ENCODE data around the gene SFTPB.

SFTPB gene

GRCh38 chr2:85702172-85702571 is 34.2 kb upstream of the SFTPB start:
- DNase-seq = peak; percentile 86

GRCh38 chr2:85699325-85699724 is 31.3 kb upstream of the SFTPB start:
- DNase-seq = no peak

GRCh38 chr2:85698880-85699254 is 30.9 kb upstream of the SFTPB start:
- DNase-seq = no peak

GRCh38 chr2:85698184-85698879 is 30.3 kb upstream of the SFTPB start:
- no peak for DNase-seq

GRCh38 chr2:85697716-85698115 is 29.7 kb upstream of the SFTPB start:
- DNase-seq = no peak

- no peak for DNase-seq
Observed at GRCh38 chr2:85697096-85697495, 29.1 kb upstream of the SFTPB start.

GRCh38 chr2:85695691-85696668 is 28.0 kb upstream of the SFTPB start:
- DNase-seq = no peak

GRCh38 chr2:85695121-85695520 is 27.1 kb upstream of the SFTPB start:
- no peak for DNase-seq

GRCh38 chr2:85694052-85695025 is 26.3 kb upstream of the SFTPB start, which contains the start of gene GNLY:
Gene GNLY (plus strand): TSS chr2:85694358. CDS start chr2:85694419, 61 bp downstream.
- no peak for DNase-seq

- DNase-seq = no peak
Observed at GRCh38 chr2:85692039-85692645, 24.1 kb upstream of the SFTPB start.

GRCh38 chr2:85690932-85691331 is 22.9 kb upstream of the SFTPB start:
- DNase-seq = no peak

GRCh38 chr2:85684806-85685205 is 16.8 kb upstream of the SFTPB start:
- DNase-seq = no peak

GRCh38 chr2:85684380-85684779 is 16.4 kb upstream of the SFTPB start:
- no peak for DNase-seq

GRCh38 chr2:85682378-85682777 is 14.4 kb upstream of the SFTPB start:
- no peak for DNase-seq

- DNase-seq = no peak
Observed at GRCh38 chr2:85681776-85682175, 13.8 kb upstream of the SFTPB start.

- no peak for DNase-seq
Observed at GRCh38 chr2:85681372-85681763, 13.4 kb upstream of the SFTPB start.

- no peak for DNase-seq
Observed at GRCh38 chr2:85680707-85681371, 12.8 kb upstream of the SFTPB start.

GRCh38 chr2:85678794-85679672 is 11.0 kb upstream of the SFTPB start:
- DNase-seq = peak; percentile 42

- no peak for DNase-seq
Observed at GRCh38 chr2:85678377-85678776, 10.4 kb upstream of the SFTPB start.

- no peak for DNase-seq
Observed at GRCh38 chr2:85675866-85676548, 8.0 kb upstream of the SFTPB start.

Data from HCEC 1CT (cell line).